Central memory CD4-positive, alpha-beta T cell (primary cell): ENCODE data around the gene PTK6.
"Not testable (repeated sequence)": the region's sequence is repeated elsewhere in the genome, so short reads cannot be mapped to it uniquely, and the experiment has no call there.

Experiments used
- DNase-seq: peaks from one replicate; pipeline ENCODE4 v3.0.0; 2022
- total RNA-seq, 3 experiments: gene quantifications; one replicate each; lab custom pipeline; 2026; lab: John Stamatoyannopoulos, UW

The PTK6 gene
- 0.11 to 0.77 (median 0.25) reads per million in 3 experiments for total RNA-seq

DNA sequence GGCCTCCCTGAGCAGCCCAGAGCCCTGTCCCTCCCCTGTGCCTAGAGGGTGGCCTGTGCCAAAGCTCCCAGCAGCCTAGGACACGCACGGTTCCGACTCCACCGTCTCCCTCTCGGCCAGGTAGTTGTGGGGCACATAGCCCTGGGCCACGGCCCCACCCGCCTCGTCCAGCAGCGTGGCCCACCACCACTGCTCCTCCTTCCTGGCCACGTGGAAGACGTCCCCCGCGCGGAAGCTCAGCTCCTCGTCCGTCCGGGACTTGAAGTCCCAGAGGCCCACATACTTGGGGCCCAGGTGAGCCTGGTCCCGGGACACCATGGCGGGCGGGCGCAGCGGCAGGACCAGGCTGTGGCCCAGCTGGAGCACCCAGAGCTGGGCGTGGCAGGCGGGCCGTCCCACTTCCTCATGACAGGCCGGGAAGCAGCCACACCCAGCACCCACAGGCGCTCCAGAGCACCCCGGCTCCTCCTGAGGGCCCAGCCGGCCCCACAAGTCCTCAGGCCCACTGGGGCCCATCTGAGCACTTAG is at the start of gene PTK6:
PTK6 (minus strand) TSS at position 380 of the 528 bp plus-strand sequence; CDS start at position 318, 62 bp downstream.
- DNase-seq, result no peak

DNA sequence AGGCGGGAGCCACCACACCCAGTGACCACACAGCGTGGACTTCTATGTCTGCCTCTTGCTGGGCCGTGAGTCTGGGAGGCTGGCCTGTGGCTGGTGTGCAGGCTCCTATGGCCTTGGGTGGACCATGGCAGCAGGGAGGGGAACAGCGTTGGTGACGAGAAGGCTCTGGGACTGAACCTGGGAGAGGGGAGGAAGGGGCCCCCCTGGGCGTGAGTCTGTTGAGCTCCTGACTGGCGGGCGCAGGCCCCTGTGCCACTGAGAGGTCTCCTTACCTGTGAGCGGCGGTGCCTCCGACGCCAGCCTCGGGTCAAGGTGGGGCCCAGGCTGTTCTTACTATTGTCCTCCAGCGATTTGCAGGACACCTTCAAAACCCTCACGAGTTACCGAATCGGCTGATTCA is 49.6 kb upstream of the PTK6 start:
- no peak for DNase-seq

DNA sequence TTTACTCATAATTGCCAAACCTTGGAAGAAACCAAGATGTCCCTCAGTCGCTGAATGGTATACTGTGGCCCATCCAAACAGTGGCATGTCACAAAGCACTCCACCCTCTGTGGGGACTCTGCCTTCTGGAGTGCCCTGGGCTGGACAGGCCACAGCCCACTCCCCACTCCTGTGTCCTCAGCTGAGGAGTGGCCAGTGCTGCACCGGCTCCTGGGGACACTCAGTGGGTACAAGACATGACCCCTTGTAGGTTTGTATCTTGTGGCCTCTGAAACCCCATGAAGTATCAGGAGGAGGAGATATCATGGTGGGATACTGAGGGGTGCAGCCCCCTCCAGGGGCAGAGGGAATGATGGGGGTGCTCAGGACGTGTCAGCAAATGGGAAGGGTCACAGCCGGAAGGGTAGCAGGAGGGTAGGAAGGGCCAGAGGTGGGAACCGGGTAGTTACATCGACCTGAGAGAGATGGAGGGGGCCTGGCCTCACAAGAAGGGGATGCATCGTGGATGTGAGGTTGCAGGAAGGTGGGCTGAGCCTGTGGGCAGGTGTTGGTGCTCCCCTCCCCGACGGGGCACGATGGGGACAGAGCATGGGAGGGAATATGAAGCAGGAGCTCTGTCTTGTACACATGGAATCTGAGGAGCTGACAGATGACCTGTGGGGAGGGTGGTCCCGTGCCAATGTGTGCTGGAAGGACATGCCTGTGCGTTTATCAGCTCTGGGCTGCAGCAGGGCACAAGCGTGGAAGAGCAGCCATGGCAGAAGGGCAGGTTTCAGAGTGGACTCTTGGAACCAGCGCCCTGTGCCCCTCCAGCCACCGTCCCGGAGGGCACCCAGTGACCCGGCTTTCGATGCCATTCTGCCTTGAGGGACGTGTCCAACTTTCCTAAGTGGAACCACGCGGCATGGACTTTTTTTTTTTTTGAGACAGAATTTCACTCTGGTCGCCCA is 48.7 kb upstream of the PTK6 start:
- no peak for DNase-seq

DNA sequence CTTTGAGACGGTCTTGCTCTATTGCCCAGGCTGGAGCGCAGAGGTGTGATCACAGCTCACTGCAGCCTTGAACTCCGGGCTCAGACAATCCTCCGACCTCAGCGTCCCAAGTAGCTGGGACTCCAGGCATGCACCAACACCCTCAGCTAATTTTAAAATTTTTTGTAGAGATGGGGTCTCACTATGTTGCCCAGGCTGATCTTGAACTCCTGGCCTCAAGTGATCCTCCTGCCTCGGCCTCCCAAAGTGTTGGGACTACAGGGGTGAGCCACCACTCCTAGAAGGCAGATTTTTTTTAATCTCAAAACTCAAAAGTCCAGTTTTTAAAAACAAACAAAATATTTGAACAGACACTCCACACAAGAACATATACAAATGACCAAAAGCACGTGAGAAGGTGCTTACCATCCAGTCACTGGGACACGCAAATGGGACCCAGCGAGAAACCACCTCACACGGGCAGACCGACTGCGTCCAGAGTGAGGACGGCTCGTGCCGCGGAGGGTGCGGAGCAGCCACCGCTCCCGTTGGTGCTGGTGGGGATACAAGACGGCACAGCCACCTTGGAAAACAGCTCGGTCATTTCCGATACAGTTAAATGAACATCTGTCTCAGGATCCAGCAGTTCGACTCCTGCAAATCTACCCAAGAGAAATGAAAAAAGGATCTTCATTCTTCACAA is 45.3 kb upstream of the PTK6 start:
- no peak for DNase-seq

DNA sequence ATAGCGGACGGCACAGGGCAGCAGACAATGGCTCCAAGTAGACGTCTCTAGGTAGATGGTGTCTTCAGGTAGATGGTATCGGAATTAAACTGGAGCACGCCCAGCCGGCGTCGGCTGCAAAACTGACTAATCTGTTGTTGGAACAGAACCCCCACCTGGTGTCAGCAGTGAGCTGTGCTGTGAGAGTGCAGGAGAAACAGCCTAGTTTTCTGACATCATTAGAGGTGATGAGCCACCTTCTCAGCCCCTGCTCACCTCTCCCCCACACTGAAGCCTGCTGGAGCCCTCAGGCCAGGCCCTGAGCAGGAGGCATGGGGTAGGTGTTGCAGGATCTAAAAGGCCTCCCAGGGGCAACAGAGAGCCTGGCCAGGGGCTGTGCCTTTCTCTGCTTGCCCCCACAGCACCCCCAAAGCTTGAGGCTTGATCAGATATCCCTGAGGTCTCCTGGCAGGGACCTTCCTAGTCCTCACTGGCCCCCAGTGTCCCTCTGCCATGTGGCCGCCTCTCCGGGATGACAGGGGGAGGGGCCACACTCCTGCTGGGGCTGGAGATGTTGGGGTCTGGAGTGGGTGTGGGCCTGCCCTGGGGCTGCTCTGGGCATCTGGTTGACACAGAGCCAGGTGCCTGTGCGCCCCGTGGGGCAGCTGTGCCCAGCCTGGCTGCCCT is 43.8 kb upstream of the PTK6 start:
- DNase-seq, result peak; percentile 68

DNA sequence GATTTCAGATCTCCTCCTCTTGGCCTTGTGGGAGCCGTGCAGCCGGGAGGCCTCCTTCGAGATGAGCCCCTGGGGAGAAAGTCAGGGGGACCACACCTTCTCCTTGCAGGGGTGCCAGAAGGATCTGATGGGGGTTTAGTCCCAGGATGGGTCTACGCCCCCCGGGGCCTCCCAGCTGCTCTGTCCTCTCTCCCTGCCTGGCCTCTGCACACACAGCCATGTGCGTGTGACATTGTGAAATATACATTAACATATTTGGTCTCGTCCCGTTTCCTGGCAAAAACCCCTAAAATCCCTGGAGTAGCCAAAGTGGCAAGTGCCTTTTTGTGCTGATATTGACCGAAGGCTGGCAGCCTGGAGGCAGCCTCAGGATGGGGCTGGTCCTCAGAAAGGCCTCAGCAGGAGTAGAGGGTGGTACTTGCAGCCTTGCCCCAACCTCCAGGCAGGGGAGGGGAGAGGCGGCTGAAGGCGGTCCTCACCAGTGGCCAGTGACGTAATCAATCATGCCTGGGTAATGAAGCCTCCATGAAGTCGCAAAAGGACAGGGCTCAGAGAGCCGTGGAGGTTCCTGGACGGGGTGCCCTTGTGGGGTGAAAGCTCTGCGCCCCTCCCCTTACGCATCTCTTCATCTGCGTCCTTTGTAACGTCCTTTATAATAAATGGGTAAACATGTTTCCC is 42.0 kb upstream of the PTK6 start:
- DNase-seq, result no peak

DNA sequence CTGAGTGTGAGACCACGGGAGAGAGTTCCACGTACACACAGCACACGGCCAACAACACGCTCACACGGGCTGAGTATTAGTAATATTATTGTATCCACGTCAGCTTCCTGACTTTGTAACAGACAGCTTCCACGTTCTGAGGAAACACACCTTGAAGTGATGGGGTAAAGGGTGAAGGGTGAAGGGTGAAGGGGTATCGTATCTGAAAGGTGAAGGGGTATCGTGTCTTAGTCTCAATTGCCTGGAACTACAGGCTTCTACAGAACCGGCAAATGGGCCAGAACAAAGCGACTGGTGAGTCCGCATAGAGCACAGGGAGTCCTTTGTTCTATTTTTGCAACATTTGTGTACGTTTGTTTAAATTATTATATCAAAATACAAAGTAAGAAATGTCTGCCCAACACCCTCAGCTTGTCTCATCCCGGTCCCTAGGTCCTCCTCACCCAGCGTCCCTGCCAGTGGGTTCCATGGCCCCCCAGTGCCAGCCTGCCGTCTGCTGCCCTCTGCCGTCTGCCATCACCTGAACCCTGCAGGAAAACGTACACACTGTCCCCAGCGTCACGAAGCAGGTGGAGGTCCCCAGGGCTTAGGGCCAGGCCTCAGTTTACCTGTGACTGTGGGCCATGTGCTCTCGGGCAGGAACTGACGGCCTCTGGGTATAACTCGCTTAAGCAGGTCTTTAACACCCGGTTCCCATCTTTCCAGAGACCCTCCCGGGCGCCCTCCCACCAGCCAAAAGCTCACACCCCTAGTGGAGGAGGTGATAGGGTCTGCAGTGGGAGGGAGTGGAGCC is 41.2 kb upstream of the PTK6 start:
- no peak for DNase-seq

DNA sequence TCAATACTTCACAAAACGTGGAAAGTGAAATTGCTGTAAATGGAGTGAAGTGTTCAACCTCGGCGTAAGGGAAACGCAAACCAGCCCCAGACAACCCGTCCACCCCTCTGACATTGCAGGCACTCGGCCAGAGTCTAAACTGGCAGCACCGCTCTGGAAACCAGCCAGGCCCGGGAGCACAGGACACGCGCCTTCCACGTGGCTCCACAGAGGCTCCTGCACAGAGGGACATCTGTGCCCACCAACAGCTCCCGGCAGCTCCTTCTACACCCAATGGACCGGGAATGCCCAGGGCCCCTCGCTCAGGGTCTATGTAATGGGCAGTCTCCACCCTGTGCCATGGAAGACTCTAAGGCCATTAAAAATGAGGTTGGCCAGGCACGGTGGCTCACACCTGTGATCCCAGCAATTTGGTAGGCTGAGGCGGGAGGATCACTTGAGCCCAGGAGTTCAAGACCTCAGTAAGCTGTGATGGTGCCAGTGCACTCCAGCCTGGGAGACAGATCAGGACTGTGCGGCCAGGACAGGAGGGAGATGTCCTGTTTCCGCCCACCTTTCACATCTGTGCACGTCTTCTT is 40.2 kb upstream of the PTK6 start:
- DNase-seq, result no peak

DNA sequence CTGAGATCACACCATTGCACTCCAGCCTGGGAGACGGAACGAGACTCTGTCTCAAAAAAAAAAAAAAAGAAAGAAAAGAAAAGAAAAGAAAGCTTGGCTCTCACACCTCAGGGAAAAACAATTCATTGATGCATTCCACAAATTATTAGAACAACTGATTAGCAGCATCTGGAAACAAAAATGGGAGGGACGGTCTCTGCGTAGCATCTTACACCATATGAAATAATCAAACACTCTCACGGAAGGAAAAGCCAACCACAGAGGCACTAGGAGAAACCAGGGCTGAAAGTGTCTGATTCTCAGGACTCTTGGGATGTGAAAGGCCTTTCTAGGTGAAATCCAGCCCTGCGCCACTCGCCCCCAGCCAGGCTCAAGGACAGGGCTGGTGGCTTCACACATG is 39.1 kb upstream of the PTK6 start:
- DNase-seq, result no peak

DNA sequence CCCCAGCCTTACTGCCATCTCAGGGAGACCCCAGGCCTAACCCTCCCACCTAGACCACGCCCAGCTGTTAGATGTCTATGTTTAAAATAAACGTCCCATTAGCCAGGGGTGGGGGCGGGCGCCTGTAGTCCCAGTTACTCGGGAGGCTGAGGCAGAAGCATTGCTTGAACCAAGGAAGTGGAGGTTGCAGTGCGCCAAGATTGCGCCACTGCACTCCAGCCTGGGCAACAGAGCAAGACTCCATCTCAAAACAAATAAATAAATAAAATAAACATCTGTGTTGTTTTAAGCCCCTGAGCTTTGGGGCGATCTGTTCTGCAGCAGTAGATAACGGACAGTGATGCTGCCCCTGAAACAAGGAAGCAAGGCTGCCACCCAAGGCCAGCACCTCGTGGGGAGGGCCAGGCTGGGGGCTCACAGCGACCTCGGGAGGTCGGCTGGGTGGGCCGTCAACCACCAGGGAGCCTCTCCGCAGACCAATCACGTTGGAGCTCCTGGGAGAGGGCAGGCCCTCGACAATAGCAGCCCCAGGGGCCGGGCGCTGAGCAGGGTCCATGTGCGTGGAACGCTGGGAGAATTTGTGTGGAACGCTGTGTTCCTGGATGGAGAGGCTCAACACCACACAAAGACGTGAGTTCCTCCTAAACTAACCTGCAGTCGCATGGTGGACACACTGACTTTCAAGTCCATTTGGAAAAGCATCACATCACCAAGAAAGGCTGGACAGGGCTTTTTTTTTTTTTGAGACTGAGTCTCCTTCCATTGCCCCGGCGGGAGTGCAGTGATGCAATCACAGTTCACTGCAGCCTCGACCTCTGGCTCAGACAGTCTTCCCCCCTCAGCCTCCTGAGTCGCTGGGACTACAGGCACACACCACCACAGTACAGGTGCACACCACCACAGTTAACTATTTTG is 37.9 kb upstream of the PTK6 start:
- DNase-seq, result no peak

DNA sequence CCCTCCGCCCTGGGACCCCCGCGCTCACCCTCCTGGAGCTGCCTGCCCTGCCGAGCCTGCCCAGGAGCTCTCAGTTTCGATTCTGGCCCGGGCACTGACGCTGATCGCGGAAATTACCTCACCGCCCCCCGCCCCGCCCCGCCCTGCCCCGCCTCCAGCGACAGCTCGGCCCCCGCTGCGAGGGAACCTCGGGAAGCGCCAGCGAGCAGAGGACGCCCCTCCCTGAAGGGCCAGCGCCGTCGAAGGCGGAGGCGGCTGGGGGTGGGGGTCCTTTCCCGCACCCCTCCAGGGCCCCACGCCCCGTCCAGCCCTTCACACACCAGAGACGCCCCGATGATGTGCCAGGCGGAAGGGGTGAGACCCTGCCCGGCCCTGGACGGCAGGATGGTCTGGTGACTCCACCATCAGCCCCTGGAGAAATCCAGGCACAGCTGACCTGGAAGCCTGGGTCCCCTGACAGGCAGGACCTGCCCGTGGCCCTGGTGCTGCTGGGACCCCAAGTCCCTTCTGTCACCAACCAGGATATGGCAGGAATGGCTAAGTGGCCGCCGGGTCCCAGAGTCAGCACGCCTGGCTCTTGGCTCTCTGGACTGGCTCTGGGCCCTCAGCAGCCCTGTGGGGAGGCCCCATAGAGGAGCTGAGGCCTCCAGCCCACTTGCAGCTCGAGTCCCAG is 37.1 kb upstream of the PTK6 start, which contains the start of gene HELZ2:
HELZ2 (minus strand) TSS at position 84 of the 673 bp plus-strand sequence. CDS start 1,854 bp downstream, outside the sequence.
- peak; percentile 49 for DNase-seq

DNA sequence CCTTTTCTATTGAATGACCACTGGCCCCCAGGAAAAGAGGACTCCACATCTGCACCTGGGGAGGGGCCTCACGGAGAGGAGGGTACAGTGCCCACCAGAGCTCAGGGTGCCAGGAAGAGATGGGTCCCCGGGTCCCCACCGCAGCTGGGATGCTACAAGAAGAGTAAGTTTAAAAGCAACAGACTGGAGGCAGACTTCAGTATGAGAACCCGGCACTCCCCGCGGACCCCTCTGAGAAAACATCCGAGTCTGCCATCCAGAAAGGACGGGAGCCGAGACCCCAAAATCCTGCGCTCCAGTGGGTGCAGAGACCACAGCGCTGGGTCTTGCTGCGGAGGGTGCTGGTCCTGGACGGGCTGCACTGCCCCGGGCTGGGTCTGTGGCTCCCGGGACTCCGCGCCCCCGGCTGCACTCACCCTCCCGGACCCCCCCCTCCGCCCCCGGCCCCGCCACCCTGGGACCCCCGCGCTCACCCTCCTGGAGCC is 36.5 kb upstream of the PTK6 start:
- DNase-seq, result no peak

DNA sequence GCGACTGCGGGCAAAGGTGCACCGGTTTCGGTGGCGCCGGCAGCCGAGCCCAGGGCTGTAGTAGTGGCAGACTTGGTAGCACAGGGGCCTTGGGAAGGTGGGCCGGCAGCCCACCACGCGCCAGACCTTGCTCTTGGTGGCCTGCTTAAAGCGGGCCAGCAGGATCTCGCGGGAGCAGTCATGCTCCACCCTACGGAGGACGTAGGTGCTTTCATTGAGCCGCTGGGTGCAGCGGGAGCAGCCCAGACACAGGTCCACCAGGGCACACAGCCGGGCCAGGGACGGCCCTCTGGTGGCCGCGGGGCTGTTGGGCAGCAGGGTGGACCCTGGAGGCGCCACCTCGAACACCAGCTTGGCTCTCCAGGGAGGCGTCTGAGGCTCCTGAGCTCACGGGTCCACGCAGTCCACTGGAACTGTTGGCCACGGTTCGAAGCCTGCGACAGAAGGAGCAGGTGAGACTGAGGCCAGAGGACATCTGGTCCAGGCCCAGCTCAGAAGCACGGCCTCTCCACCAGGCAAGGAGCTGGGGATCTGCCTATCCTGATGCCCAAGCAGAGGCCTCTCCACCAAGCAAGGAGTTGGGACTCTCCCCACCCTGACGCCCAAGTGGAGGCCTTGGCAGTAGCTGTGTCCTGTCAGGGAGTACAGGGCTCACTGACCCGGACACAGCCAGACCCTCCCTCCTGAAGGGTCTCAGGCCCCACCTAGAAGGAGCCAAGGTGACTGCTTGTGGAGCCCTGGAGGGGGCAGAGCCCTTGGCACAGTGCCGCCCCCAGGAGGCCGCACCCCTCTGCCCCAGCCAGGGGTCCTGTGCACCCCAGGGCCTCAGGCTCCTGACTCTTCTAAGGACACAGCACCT is 35.8 kb upstream of the PTK6 start:
- no peak for DNase-seq

DNA sequence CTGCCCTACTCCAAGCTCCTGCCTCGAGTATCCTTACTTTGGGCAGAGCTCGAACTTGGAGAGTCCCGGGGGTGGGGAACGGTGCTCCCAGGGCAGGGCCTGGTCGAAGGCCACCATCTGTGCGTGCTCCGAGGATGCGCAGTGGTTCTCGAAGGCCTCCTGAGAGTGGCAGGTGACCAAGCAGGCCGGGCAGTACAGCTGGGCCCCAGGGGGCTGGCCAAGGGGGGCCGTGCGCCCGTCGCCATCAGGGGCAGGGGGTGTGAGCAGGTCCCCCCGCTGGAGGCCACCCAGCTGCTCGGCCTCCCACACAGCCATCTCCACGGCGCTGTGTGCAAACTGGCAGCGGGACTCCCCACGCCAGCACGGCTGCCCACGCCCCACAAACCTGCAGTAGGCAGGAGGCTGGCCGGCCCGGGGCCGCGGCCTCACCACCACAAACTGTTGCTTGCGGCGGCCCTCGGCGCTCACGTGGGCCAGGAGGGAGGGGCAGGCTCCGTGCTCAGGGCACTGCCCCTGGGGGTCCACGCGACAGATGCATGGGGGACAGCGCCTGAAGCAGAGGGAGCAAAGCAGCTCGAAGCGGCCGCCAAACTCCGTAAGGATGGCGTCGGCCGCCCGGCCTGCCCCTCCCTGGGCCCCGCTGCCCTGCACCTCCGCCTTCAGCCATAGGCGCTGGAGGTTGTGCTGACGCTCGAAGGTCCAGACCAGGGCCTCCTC is 35.1 kb upstream of the PTK6 start:
- no peak for DNase-seq

DNA sequence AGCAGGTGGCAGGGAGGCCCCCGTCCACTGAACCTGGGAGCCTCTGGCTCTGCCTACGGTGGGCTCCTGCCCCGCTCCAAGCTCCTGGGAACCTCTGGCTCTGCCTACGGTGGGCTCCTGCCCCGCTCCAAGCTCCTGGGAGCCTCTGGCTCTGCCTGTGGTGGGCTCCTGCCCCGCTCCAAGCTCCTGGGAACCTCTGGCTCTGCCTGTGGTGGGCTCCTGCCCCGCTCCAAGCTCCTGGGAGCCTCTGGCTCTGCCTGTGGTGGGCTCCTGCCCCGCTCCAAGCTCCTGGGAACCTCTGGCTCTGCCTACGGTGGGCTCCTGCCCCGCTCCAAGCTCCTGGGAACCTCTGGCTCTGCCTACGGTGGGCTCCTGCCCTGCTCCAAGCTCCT is 33.9 kb upstream of the PTK6 start:
- DNase-seq, result not testable (repeated sequence)

DNA sequence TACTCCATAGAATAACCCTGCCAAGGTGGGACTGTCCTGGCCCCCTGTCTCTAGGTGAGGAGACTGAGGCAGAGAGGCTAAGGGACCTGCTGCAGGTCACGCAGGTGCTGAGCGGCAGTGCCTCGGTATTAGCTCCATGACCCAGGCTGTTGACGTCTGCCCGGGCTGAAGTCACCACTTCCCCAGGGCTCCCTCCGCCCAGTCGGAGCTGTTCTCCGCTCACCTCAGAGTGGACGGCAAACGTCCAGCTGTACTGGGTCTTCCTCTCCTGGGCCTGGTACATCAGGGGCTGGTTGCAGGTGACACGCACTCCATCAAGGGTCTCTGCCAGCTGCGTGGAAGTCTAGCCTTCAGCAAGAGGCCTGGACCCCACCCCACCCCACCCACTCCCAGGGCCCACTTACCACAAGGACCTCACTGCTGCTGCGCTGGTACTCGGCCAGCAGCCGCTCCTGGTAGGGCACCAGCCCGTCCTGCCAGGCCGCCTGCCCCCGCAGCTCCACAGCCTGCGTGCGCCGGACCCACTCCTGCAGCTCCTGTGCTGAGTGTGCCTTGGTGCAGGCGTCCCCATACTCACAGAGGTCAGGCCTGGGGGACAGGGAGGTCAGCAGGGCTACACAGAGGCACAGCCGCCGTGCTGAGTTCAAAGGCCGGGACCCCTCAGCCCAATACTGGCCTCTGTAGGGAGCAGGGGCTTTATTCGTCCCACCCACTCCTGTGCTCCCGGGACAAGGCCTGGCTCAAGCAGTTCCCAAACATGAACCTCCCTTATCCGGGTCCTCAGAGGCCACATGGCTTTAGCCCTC is 33.3 kb upstream of the PTK6 start:
- no peak for DNase-seq
